Left renal pelvis (tissue), 4 donors: ENCODE data around the gene HEPHL1. TPM values are rescaled to one million over a fixed set of nuclear protein-coding genes. Genes with fewer than 3 reads are reported as not detected.
"Not testable (repeated sequence)": the region's sequence is repeated elsewhere in the genome, so short reads cannot be mapped to it uniquely, and the experiment has no call there.

ENCODE experiments used
- DNase-seq, 4 donors: peaks; one replicate each; pipeline ENCODE4 v3.0.0-alpha.2; 2013; ENCODE audit warnings: low read depth in 4 of 4, low spot score in 3 of 4
- polyA plus RNA-seq, 4 donors: library from polyadenylated mRNA; unstranded; fragments of 120-200 nt; gene quantifications; one replicate each; pipeline ENCODE4 v1.2.1, GENCODE V29; 2013; ENCODE audit not compliant: insufficient read length in 4 of 4

HEPHL1 gene
- polyA plus RNA-seq, 4 donors: 0.05 to 0.44 (median 0.21) TPM; not detected in 1

GRCh38 chr11:94145916-94146315 is 124.8 kb downstream of the HEPHL1 start:
- DNase-seq: no peak

GRCh38 chr11:94147433-94147845 is 126.3 kb downstream of the HEPHL1 start:
- DNase-seq: no peak

GRCh38 chr11:94148189-94148588 is 127.0 kb downstream of the HEPHL1 start:
- no peak for DNase-seq

GRCh38 chr11:94149431-94150017 is 128.4 kb downstream of the HEPHL1 start:
- DNase-seq: no peak

GRCh38 chr11:94150056-94150455 is 128.9 kb downstream of the HEPHL1 start:
- DNase-seq: no peak

- DNase-seq: no peak
Observed at GRCh38 chr11:94150704-94151685, 129.8 kb downstream of the HEPHL1 start.

GRCh38 chr11:94151903-94152677 is 130.9 kb downstream of the HEPHL1 start:
- DNase-seq: no peak

- no peak for DNase-seq
Observed at GRCh38 chr11:94152678-94153065, 131.5 kb downstream of the HEPHL1 start.

- DNase-seq: no peak
Observed at GRCh38 chr11:94153320-94153719, 132.2 kb downstream of the HEPHL1 start.

GRCh38 chr11:94154095-94154856 is 133.1 kb downstream of the HEPHL1 start:
- DNase-seq: no peak

- not testable (repeated sequence) for DNase-seq
Observed at GRCh38 chr11:94157339-94157738, 136.2 kb downstream of the HEPHL1 start.

Other genes starting within 250 kb of the HEPHL1 start
- 10 to 100 TPM; 30.5 to 57.0 (median 40.3) TPM for gene MED17, start 237.1 kb upstream of the HEPHL1 start, polyA plus RNA-seq
- 1 to 10 TPM; 1.2 to 2.6 (median 1.9) TPM for gene VSTM5, start 170.7 kb upstream of the HEPHL1 start, polyA plus RNA-seq
- gene PANX1, start 107.5 kb downstream of the HEPHL1 start, polyA plus RNA-seq: 10 to 100 TPM; 23.4 to 28.2 (median 25.1) TPM